Measurements from ENCODE around the gene VMAC.

VMAC gene

GRCh38 chr19:5907241-5907640, 2.6 kb downstream of the VMAC start:
- no peak for DNase-seq

- DNase-seq: no peak
These were observed 4.2 kb downstream of the VMAC start for GRCh38 chr19:5908773-5909442.

- no peak for DNase-seq
These were observed 5.9 kb downstream of the VMAC start for GRCh38 chr19:5910638-5910907.

- no peak for DNase-seq
These were observed 6.7 kb downstream of the VMAC start for GRCh38 chr19:5911366-5911765.

- no peak for DNase-seq
These were observed 9.2 kb downstream of the VMAC start, which contains the start of gene CAPS for GRCh38 chr19:5913739-5914357. Gene CAPS, plus strand, starts transcription at chr19:5914254. Its CDS starts 153 bp downstream, at chr19:5914407.

- no peak for DNase-seq
These were observed 9.7 kb downstream of the VMAC start for GRCh38 chr19:5914358-5914774.

- DNase-seq: no peak
These were observed 10.5 kb downstream of the VMAC start for GRCh38 chr19:5914946-5915781.

- no peak for DNase-seq
These were observed 11.1 kb downstream of the VMAC start for GRCh38 chr19:5915782-5916165.

- DNase-seq: no peak
These were observed 11.6 kb downstream of the VMAC start for GRCh38 chr19:5916181-5916708.

GRCh38 chr19:5917431-5918107, 12.9 kb downstream of the VMAC start:
- DNase-seq: no peak

GRCh38 chr19:5918463-5919079, 13.9 kb downstream of the VMAC start:
- no peak for DNase-seq

- DNase-seq: no peak
These were observed 17.0 kb downstream of the VMAC start for GRCh38 chr19:5921516-5922160.

GRCh38 chr19:5922161-5922545, 17.5 kb downstream of the VMAC start:
- DNase-seq: no peak

- DNase-seq: no peak
These were observed 18.7 kb downstream of the VMAC start for GRCh38 chr19:5923356-5923755.

GRCh38 chr19:5925830-5926427, 21.3 kb downstream of the VMAC start:
- no peak for DNase-seq

- DNase-seq: no peak
These were observed 22.2 kb downstream of the VMAC start for GRCh38 chr19:5926641-5927440.

- DNase-seq: no peak
These were observed 22.8 kb downstream of the VMAC start for GRCh38 chr19:5927441-5927821.

GRCh38 chr19:5929179-5929578, 24.5 kb downstream of the VMAC start:
- no peak for DNase-seq

GRCh38 chr19:5929625-5930024, 25.0 kb downstream of the VMAC start:
- no peak for DNase-seq

- DNase-seq: no peak
These were observed 26.6 kb downstream of the VMAC start for GRCh38 chr19:5931251-5931650.

- DNase-seq: no peak
These were observed 27.5 kb downstream of the VMAC start for GRCh38 chr19:5932146-5932545.

Data from NCI-H2029 (cell line).